Activated CD4-positive, CD25-positive, alpha-beta regulatory T cell treated with anti-CD3 and anti-CD28 coated beads, Interleukin-2, amount 50 U/mL, for 24 hours (primary cell): ENCODE data around the gene C1orf35.
A peak's percentile ranks its signal among the peaks of the same experiment; 100 is the strongest.

ENCODE experiments used
- ATAC-seq, 2 donors: fragments of 150-1000 bp; cut with Tn5 transposase; one replicate each; pipeline ENCODE4 v1.10.0; 2021; ENCODE audit warnings: mild to moderate bottlenecking in 1 of 2, moderate library complexity in 1 of 2

C1orf35 gene

DNA sequence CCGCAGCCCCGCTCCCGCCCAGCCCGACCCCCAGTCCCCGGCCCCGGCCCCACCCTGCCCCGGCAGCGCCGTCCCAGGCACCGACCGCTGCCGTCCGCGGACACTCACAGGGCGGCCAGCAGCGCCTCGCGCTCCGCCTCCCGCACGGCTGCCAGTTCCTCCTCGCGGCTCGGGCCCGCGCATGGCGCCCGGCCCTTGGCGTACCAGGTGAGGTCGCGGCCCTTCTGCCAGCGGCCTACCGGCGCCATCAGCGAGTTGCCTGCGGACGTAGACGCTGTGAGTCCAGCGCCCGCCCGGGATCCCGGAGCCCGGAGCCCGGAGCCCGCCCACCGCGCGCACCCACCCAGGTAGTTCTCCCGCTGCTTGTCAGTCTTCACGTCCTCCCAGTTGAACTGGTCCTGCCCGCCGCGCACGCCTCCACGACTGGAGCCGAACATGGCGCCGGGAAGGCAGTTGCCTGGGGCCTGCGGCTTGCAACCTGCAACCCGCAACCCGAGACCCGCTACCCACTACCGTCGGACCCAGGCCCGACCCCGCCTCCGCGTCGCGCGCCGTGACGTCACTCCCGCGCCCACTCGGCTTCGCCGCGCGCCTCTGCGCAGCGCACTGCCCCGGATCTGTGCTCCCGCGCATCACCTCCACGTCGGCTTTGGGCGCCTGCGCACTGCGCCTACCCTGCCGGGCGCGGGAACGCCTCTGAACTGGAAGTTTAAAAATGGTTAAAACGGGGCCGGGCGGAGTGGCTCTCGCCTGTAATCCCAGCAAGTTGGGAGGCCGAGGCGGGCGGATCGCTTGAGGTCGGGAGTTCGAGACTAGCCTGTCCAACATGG, at the start of gene C1orf35:
Gene C1orf35, minus strand, starts transcription at position 535 of the 830 bp plus-strand sequence. Its CDS starts 98 bp downstream, at position 437.
- peak; percentile 85 to 87 for ATAC-seq

DNA sequence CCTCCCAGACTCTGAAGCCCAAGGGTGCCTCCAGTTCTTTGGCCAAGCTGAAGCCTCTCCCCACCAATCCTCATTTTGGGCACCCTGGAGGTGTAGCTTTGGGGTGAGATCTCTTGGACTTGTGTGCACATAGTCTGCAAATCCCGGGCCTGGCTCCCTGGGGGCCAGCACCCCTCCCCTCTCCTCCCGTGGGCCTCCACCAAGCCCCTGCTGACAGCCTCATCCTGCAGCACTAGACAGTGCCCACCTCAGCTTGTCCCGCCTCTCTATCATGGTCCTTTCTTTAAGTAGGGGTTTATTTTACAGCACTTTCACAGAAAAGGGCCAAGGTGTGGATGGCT, 49.8 kb upstream of the C1orf35 start:
- no peak for ATAC-seq

DNA sequence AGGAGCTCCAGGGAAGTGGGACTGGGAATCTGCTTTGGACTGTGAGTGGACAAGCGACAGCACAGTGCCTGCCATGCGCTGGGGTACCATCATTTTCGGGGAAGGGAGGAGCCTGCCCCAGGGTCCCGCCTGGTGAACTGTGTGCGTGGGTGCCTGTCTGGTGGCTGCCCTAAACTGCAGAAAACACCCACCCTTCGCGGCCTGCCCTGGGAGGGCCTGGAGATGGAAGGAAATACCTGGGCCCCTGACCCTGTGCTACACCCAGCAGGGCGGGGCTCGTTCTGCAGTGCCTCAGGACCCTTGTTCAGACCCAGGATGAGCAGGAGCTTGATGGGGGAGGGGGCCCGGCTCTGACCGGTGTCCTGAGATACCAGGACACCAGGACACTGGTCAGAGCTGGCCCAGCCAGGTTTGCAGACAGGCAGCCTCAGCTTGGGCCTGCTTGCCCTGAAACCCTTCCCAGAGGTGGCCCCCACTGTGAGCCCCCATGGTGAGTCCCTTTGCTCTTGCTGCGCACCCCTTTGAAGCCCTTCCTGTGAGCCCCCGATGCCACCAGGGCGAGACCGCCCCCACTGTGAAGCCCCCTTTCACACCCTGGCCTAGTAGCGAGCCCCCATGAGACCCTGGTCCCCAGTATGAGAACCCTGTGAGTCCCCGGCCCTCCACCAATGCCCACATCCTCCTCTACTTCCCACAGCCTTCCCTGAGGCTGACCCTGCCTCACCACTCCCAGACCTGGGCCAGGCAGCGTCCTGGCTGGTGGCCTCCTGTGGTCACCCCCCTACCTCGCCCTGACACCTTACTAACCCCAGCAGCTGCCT, 49.2 kb upstream of the C1orf35 start:
- ATAC-seq, result no peak

DNA sequence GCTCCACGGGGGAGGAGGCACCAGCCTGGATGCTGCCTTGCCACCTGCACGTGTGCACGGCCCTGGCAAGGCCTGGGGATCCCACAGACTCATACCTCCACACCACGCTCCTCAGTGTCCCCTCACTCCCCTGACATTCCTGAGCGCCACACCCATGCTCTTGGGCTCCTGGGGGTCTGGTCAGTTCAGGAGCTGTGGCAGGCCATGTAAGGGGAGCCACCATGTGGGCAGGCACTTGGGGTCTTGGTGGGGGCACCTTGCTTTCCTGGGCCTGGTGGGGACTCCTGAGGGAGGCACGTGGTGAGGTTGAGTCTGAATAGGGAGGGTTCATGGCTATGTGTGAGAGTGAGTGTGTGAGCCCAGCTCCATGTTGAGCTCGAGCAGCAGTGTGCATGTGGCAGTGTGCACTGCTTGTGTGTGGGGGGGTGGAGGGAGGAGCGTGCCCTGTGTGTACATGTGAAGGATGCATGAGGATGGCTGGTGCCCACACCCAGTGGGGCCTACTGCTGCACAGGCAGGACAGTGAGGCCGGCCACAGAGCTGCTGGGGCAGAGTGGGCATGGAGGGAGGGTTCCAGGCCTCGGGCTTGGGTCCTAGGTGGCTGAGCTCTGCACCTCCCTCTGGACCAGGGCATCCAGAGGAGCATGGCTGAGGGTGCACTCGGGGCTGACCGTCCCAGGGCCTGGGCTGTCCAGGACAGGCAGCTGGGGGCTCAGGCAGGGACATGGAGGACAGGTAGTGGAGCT, 48.2 kb upstream of the C1orf35 start:
- no peak for ATAC-seq

DNA sequence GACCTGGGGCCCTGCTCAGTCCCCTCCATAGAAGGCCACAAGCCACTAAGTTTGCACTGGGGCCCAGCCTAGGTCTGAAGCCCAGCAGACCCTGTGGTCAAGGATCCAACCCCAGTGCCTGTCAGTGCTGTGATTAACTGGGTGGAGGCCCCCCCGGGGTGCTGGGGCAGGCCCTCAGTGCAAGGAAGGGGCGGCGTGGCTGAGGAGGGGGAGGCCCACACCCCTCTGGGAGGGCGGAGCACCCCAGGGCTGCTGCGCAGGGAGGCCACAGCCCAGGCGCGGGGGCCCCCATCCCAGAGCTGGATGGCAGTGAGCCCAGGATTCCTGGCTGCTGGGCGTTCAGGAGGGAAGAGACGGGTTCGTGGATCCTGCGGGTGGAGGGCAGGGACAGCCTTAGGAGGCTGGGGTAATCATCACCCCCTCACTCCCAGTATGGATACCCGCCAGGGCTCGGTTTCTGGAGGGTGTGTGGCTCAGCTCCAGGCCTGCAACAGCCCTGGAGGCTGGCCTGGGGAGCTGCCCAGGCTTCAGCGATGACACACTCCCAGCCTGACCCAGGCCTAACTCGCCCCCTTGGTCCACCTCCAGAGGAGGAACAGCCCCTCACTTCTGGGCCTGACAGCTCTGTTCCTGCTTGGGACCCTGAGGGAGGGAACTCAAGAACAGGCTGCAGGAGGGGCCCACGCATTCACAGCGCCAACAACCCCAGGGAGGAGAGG, 47.5 kb upstream of the C1orf35 start:
- ATAC-seq, result no peak

DNA sequence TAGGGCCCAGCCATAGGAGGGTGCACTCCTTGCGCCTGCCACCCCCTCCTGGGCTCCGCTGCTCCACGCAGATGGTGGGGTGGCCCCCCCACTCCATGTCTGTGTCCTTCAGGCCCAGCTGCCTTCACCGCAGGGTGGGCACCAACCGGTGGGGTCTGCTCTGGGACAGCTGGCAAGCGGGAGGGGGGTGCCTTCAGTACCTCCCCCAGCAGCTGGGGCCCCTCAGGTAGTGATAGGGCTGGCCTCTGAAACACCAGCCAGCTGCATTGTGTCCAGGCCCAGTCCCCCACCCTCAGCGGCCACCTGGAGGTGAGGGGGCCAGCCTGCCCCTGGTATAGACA, 47.0 kb upstream of the C1orf35 start:
- no peak for ATAC-seq

DNA sequence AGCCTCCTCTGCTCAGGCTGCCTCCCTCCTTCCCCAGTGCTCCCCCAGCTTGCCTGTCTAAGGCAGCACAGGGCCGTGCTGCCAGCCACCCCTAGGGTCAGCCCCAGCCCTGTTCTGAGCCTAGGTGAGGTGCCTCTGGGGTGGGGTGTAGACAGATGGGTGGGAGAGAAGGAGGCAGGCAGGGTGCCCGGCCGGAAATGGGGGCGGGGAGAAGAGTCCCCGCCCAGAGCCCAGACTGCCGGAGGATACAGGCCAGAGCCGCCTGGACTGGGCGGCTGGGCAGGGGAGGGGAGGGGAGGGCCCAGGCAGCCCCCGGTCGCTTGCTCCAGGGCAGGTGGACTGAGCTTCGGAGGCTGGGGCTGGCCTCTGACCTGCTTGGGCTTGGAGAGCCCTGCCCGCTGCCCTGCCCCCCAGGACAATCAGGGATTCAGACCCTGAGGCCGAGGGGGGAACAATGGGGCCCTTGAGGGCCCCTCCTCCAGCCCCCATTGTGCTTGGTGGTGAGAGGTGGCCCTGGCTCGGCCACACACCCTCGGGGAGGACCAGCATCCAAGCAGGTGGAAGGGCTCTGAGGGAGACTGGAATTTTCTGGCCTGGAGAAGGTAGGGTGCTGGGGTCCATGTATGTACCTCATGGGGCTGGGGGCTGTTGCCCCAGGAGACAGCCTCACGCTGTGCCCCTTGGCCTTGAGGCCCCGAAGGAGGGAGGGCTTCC, 46.4 kb upstream of the C1orf35 start, which contains the start of gene GJC2:
Gene GJC2, plus strand, starts transcription at position 525 of the 714 bp plus-strand sequence. CDS start 7,829 bp downstream, outside the sequence.
- ATAC-seq, result no peak

DNA sequence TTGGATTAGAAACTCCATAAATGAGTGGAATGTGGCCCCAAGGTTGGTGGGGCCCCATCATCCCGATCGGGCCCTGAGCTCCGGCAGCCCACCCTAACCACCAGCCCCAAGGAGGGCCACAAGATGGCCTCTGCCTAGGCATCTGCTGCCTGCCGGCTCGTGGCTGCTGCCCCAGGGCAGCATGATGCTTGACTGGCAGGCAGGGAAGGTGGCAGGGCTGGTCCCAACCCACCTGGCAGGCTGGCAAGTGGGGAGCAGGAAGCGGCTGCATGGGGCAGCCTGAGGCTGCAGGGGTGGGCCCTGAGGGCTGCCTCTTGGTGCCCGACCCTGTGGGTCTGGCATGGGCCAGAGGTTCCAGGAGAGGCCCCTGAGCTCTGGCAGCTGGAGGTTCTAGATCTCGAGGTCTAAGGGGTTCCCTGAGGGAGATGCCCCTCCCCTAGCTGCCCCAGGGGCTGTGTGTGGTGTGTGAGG, 45.8 kb upstream of the C1orf35 start:
- ATAC-seq, result no peak

DNA sequence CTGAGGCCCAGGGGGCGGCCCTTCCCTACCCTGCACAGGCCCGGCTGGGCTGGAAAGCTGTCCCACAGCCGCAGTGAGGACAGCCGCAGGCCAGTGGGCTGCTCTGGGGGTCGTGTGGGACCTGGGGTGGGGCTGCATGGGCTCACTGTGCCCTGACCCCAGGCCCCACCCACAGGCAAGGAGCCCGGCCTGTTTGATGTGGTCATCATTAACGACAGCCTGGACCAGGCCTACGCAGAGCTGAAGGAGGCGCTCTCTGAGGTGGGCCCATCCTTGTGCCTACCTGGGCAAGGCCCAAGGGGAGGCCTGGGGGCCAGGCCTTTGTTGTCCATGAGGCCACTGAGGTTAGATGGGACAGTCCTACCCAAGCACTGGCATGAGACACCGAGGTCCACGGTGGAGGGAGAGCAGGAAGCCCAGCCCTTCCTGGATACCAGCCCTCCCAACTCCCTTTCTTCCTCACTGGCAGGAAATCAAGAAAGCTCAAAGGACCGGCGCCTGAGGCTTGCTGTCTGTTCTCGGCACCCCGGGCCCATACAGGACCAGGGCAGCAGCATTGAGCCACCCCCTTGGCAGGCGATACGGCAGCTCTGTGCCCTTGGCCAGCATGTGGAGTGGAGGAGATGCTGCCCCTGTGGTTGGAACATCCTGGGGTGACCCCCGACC, 45.2 kb upstream of the C1orf35 start:
- no peak for ATAC-seq

DNA sequence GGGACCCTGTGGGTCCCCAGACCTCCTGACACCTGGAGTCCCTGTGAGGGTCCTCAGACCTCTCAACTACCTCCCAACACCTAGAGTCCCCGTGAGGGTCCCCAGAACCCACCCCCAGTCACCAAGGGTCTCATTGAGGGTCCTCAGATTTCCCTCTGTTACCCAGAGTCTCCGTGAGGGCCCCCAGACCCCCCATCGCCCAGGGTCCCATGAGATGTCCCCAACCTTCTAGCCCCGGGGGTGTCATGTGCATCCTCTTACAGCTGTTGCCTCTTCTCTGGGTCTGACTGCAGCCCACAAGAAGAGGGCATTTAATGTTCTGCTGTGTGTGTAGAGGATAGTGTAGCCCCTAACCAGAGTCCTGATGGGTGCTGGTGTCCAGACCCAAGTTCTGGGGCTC, 44.6 kb upstream of the C1orf35 start:
- no peak for ATAC-seq

DNA sequence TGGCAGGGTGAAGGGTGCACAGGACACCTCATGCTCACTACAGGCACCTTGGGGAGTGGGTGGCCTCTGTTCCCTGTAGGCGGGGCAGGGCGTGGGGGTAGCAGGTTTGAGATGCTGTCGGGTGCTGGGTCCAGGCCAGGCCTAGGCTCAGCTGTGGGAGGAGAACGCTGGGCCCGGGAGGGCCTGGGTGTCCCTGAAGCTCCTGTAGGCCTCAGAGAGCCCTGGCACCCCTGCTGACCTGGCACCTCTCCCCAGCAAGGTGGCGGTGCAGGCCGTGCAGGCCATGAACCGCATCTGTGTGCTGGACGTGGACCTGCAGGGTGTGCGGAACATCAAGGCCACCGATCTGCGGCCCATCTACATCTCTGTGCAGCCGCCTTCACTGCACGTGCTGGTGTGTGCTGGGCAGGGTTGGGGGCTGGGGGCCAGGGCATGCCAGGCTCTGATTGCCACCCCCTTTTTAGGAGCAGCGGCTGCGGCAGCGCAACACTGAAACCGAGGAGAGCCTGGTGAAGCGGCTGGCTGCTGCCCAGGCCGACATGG, 44.1 kb upstream of the C1orf35 start:
- no peak for ATAC-seq

DNA sequence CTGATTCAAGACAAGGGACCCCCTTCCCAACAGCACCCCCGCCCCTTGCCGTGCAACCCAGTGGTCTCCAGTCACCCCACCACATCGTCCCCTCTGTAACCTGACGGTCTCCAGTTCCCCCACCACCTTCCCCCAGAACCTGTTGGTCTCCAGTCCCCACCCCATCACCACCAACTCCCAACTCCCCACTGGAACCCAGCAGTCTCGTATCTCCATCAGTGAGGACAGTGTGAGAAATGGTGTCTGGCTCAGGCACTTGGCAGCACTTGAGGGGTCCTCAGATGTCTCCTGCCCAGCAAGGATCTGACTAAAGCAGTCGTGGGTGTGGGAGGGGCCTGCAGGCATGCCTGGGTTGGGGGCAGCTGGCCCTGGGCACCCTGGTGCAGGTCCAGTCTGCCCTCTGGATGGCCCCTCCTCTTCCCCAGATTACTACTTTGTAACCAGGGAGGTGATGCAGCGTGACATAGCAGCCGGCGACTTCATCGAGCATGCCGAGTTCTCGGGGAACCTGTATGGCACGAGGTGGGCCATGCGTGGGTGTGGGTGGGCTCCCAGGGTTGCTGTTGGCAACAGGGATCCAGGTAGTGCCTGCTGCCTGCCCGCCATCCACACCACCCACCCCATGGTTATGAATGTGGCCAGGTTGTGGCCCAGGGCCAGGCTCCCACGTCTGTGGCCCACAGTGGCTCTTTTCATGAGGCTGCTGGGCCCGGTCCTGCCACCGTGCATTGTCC, 43.5 kb upstream of the C1orf35 start:
- ATAC-seq, result no peak

DNA sequence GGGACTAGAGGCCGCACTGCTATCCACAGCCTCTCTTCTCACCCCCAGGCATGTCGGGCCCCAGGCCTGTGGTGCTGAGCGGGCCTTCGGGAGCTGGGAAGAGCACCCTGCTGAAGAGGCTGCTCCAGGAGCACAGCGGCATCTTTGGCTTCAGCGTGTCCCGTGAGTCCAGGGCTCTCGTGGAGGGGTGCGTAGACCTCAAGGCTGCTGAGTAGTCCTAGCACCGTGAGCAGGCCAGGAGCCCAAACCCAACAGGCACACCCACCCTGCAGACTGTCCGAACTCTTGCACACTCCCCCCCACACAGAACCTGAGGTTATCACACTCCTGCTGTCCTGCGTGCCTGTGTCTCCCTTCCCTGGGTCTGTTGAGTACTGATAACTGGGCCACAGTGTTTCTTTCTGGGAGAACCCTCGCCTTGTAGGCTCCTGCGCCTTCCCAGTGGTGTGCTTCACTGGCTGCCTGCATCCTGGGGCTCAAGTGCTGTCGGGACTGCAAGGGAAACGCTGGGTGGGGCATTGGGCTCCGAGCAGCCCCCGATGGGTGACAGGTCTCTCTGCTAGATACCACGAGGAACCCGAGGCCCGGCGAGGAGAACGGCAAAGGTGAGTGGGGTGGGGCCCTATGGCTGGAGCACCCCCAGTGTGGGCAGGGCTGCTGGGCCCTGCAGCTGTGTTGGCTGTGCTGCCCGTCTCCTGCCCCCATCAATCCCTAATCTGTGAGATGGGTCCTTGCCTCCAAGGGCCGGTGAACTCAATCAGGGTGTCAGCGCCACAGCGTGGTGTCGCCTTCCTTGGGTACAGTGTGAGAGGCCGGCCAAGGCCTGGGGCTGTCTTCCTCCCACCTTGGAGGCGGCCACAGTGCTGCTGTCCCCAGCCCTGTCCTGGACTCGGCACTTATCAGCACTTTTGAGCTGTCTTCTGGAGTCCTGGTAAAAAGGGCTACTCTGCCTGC, 42.6 kb upstream of the C1orf35 start:
- no peak for ATAC-seq

DNA sequence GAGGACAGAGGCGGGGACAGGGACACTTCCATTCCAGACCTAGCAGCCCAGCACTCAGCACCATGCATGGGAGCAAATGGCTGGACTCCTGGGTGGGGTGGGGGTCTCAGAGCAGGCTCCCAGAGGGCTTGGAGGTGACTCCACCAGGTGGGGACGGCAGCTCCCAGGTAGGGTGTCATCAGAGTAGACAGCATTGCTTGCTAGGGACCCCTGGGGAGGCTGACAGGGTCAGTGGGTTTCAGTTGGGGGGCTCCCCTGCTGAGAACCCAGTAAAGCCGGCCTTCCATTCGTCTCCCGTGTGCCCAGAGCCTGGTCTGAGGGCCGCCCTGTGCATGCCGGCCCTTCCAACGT, 41.8 kb upstream of the C1orf35 start:
- ATAC-seq, result no peak

DNA sequence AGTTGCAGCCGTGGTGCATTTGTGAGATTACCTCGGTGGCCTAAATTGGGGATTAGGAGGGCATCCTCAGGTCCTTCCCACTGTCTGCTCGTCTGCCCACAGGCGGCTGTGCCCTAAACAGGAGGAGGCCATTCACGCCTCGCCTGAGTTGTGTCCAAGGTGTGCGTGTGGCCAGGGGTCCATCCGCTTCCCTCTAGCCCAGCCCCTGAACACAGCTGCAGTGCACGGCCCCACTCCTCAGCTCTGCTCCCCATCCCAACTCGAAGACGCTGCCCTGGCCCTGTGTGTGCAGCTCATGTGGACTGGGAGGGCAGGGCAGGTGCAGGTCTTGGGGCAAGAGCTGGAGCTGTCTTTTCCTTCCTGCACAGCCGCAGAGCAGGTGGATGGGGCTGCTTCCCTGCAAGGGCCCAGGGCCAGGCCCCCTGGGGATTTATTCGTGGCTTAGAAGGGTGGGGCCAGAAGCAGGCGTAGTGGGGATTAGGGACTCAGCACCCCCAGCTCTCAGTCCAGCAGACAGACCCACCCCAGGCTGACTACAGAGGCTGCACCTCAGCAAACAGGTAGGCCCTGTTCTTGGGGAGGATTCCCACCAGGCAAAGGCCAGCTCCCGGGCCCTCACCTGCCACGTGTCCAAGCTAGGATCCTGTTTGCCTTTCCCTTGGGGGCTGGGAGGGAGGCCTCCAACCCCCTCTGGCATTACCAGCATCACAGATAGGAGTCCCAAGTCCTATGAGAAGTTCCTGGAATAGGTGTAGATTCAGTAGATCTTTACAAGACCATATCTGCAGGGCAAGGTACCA, 41.3 kb upstream of the C1orf35 start:
- no peak for ATAC-seq

DNA sequence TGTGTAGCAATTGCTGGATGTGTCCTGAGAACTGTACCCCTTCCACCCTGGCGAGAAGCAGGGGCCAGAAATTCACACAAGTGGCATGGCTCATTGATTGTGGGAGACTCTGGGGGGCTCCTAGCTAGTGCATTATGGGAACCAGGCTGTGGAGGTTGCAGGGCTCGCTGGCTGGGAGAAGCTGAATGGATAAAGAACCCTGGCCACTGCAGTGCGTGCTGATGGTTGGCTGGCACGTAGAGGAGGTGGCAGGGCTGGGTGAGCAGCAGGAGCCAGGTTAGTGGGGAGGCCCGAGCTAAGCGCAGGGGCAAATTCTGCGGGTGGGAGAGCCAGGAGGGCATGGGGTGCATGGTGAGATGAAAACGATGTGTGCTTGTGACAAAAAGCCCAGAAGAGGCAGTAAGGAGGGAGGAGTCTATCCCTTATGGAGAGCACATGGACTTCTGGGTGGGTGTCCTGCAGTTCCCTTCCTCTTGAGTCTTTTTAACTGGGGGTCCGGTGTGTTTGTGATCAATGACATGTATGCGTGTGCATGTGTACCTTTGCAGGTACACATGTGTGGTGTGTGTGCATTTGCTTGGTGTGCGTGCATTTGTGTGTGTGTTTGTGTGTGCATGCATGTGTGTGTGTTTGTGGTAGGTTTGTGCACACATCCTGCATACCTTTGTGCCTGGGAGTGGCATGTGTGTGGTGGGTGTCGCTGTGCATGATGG, 40.5 kb upstream of the C1orf35 start:
- no peak for ATAC-seq

DNA sequence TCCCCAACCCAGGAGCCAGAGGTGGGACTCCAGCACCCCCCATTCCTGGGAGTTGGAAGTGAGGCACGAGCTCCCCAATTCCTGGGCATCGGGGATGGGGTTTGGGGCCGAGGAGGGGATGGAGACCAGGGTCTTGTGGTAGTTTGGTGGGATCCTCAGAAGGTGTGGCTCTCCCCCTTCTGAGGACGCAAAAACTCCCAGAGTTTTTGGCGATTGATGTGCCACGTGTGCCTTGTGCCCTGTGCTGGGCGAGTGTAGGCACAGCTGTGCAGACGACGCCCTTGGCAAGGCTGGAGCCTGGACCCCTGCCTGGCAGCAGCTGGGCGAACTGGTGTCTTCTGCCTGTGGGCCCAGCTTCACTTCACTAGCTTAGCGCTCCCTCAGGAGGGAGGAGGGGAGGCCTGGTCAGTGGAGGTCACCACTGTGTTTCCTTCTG, 39.6 kb upstream of the C1orf35 start:
- ATAC-seq, result no peak
